Testis (tissue), 2 donors: ENCODE results near the gene APRT.

ENCODE experiments used
- POLR2A ChIP-seq: fragments of 450-650 bp; IDR thresholded peaks from one replicate; pipeline ENCODE4 v1.6.1; 2017; ENCODE audit warnings: antibody characterized with exemption, mild to moderate bottlenecking, moderate library complexity
- TF ChIP-seq, protein P1 (sequence below), 3 experiments: fragments of 450-650 bp in 2 of 3; fragments of 200-600 bp in 1 of 3; sonication (generic) in 1 of 3; IDR thresholded peaks; one replicate each; pipeline ENCODE4 v1.5.1; 2016 to 2019; ENCODE audit warnings: antibody characterized with exemption in 3 of 3, mild to moderate bottlenecking in 2 of 3, moderate library complexity in 1 of 3

DNA sequence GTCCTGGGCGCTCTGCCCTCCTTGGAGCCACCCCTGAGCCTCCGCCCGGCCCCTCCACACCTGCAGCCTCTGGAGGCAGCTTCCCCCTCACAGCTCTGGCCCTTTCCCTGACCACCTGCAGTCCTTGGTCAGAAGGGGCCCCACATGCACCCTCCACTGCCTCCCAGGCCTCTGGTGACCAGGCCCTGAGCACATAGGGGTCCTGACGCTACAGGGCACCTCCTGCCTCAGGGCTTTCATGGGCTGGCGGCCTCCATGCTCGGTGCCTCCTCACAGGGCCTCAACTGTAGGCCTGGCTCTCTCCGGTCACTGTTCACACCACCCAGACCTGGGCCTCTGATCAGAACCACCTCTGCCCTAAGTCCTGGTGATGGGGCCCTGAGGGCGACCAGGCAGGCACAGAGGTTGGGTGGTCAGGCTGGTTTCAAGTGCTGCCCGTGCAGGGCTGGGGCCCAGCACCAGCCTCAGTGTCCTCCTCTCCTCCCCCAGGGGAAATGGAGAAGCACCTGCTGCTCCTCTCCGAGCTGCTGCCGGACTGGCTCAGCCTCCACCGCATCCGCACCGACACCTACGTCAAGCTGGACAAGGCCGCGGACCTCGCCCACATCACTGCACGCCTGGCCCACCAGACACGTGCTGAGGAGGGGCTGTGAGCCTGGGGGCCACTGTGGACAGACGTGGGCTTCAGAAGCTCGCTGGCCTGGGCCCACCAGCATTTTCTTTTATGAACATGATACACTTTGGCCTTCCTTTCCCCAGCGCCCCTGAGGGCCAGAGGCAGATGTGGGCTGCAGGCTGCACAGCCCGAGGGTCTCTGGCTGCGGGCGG is 3.9 kb downstream of the APRT start:
- TF ChIP-seq, protein P1, sequence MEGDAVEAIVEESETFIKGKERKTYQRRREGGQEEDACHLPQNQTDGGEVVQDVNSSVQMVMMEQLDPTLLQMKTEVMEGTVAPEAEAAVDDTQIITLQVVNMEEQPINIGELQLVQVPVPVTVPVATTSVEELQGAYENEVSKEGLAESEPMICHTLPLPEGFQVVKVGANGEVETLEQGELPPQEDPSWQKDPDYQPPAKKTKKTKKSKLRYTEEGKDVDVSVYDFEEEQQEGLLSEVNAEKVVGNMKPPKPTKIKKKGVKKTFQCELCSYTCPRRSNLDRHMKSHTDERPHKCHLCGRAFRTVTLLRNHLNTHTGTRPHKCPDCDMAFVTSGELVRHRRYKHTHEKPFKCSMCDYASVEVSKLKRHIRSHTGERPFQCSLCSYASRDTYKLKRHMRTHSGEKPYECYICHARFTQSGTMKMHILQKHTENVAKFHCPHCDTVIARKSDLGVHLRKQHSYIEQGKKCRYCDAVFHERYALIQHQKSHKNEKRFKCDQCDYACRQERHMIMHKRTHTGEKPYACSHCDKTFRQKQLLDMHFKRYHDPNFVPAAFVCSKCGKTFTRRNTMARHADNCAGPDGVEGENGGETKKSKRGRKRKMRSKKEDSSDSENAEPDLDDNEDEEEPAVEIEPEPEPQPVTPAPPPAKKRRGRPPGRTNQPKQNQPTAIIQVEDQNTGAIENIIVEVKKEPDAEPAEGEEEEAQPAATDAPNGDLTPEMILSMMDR (IDR thresholded peaks at IDR 0.05) = no peak
- TF ChIP-seq POLR2A = no peak
